GM12878 (cell line): ENCODE data around the gene IPO8. TPM values are rescaled to one million over a fixed set of nuclear protein-coding genes. Genes with fewer than 3 reads are reported as not detected.

Experiments
- ATAC-seq: fragments of 200-7000 bp; cut with Tn5 transposase; 3 replicates; pipeline ENCODE4 v1.9.1; 2020; ENCODE audit warnings: mild to moderate bottlenecking, moderate library complexity
- BruUV-seq: library from RNA; stranded (reverse); fragments of 400-500 nt; replicated peaks from 2 replicates; lab custom pipeline; 2021; lab: Mats Ljungman, UMichigan
- CTCF ChIA-PET: fragments of 300-600 bp; sonication (Branson Sonifier 250); formaldehyde crosslinking; extraction: SDS; loops from one replicate; lab custom pipeline; 2021; ENCODE audit warnings: inconsistent platforms; lab: Yijun Ruan, JAX
- POLR2A ChIA-PET: fragments of 350-600 bp; formaldehyde crosslinking; extraction: SDS; loops from one replicate; lab custom pipeline; 2021; ENCODE audit warnings: inconsistent platforms; lab: Charles Lee
- RAD21 ChIA-PET: fragments of 300-600 bp; sonication (Branson Sonifier 250); formaldehyde crosslinking; loops from one replicate; lab custom pipeline; 2023; ENCODE audit warnings: antibody characterized with exemption; ENCODE audit not compliant: unreplicated experiment; lab: Charles Lee
- SMC1A ChIA-PET: fragments of 300-600 bp; sonication (Branson Sonifier 250); formaldehyde crosslinking; loops from one replicate; lab custom pipeline; 2023; ENCODE audit not compliant: unreplicated experiment, uncharacterized antibody; lab: Charles Lee
- DNase-seq: peaks from one replicate; pipeline ENCODE4 v3.0.0-alpha.2; 2011; ENCODE audit warnings: low read depth, low spot score
- FAIRE-seq: peaks from 3 replicates; lab custom pipeline; 2011; peaks lifted over from hg19 to GRCh38; lab: Jason Lieb, UNC
- H2AFZ ChIP-seq: 2 replicates; pipeline ENCODE4 v1.6.0; 2011; ENCODE audit warnings: low read depth, low read length, control low read depth; ENCODE audit not compliant: control insufficient read depth
- H3K27ac ChIP-seq: 2 replicates; pipeline ENCODE4 v1.5.1; 2011; ENCODE audit warnings: control low read depth; ENCODE audit not compliant: control insufficient read depth, insufficient read depth
- H3K27me3 ChIP-seq, 2 experiments: replicated peaks in 1 of 2; 2 replicates each; pipeline versions ENCODE4 v1.6.0 to v1.6.1; 2011; ENCODE audit warnings: low read length in 1 of 2; ENCODE audit not compliant: control insufficient read depth in 2 of 2, insufficient read depth in 2 of 2
- H3K36me3 ChIP-seq, 2 experiments: 2 replicates each; pipeline ENCODE4 v1.5.1; 2011; ENCODE audit warnings: low read length in 1 of 2; ENCODE audit not compliant: control insufficient read depth in 2 of 2, insufficient read depth in 2 of 2
- H3K4me1 ChIP-seq: 2 replicates; pipeline ENCODE4 v1.6.1; 2011; ENCODE audit warnings: mild to moderate bottlenecking, low read length, moderate library complexity, mixed read lengths; ENCODE audit not compliant: control insufficient read depth, insufficient read depth
- H3K4me2 ChIP-seq: 2 replicates; pipeline ENCODE4 v1.6.0; 2011; ENCODE audit warnings: control low read depth; ENCODE audit not compliant: control insufficient read depth, insufficient read depth
- H3K4me3 ChIP-seq: fragments of 200-600 bp; sonication (generic); 2 replicates; pipeline ENCODE4 v1.5.1; 2016
- H3K79me2 ChIP-seq: 2 replicates; pipeline ENCODE4 v1.6.0; 2011; ENCODE audit warnings: low read length; ENCODE audit not compliant: control insufficient read depth, insufficient read depth
- H3K9ac ChIP-seq: 2 replicates; pipeline ENCODE4 v1.8.0; 2011; ENCODE audit warnings: low read length, control low read depth, mixed read lengths; ENCODE audit not compliant: control insufficient read depth, insufficient read depth
- H3K9me3 ChIP-seq: replicated peaks from 3 replicates; pipeline ENCODE4 v1.5.1; 2011; ENCODE audit warnings: mild to moderate bottlenecking, low read length; ENCODE audit not compliant: control insufficient read depth, insufficient read depth
- H4K20me1 ChIP-seq: 2 replicates; pipeline ENCODE4 v1.6.0; 2011; ENCODE audit not compliant: control insufficient read depth, insufficient read depth
- CBX3 ChIP-seq: fragments of 200-600 bp; sonication (generic); IDR thresholded peaks from 2 replicates; pipeline ENCODE4 v1.6.1; 2016; ENCODE audit warnings: low read depth, borderline replicate concordance
- RUNX3 ChIP-seq: IDR thresholded peaks from 2 replicates; pipeline ENCODE4 v1.6.1; 2012; ENCODE audit warnings: low read length, inconsistent platforms
- STAT3 ChIP-seq: IDR thresholded peaks from 2 replicates; pipeline ENCODE4 v1.6.1; 2011; ENCODE audit warnings: low read depth, low read length, improper control_type of control experiment
- SUPT20H ChIP-seq: IDR thresholded peaks from 2 replicates; pipeline ENCODE4 v1.6.1; 2011; ENCODE audit warnings: low read depth, mild to moderate bottlenecking, low read length, moderate library complexity, borderline replicate concordance; ENCODE audit not compliant: control insufficient read depth
- WRNIP1 ChIP-seq: IDR thresholded peaks from 2 replicates; pipeline ENCODE4 v1.6.1; 2011; ENCODE audit warnings: low read depth, low read length, improper control_type of control experiment, borderline replicate concordance
- ZNF217 ChIP-seq: fragments of 450-650 bp; IDR thresholded peaks from 2 replicates; pipeline ENCODE4 v1.6.1; 2017; ENCODE audit warnings: antibody characterized with exemption, mild to moderate bottlenecking
- ZNF274 ChIP-seq: IDR thresholded peaks from one replicate; pipeline ENCODE4 v1.8.0; 2011; ENCODE audit not compliant: insufficient read length, insufficient read depth
- WGBS: methylation state at CpG from one replicate; pipeline ENCODE4 v1.1.6; 2016; ENCODE audit warnings: low lambda C conversion rate; ENCODE audit not compliant: insufficient replicate concordance, insufficient coverage; ENCODE audit errors: missing lambda C conversion rate; 5-methylcytosine and 5-hydroxymethylcytosine counted together
- in situ Hi-C: fragments of 300-500 bp; cut with MboI; formaldehyde crosslinking; loops from 9 replicates; pipeline ENCODE4 v1.14.3; 2018; ENCODE audit warnings: mixed read lengths
- intact Hi-C: fragments of 100-400 bp; cut with micrococcal nuclease; formaldehyde crosslinking; loops from one replicate; pipeline ENCODE4 v1.14.2; 2022; ENCODE audit not compliant: unreplicated experiment
- polyA plus RNA-seq, 11 experiments: library from polyadenylated mRNA; depleted of rRNA in 4 of 11; unstranded in 6 of 11; stranded (reverse) in 5 of 11; fragments of >200 nt; fragmentation: Nextera tagmentation in 4 of 11; fragmentation: Illumina TruSeq in 1 of 11; extraction: Ambion mirVana in 4 of 11; extraction: Trizol in 1 of 11; gene quantifications; 1 replicate in 1 of 11; 2 replicates in 10 of 11; pipeline versions ENCODE4 v1.2.1 to v1.2.3, GENCODE V29; 2011 to 2016; ENCODE audit warnings: inconsistent platforms in 2 of 11, missing spikeins in 2 of 11, low read depth in 1 of 11
- total RNA-seq, 4 experiments: library from RNA; depleted of rRNA in 3 of 4; stranded (reverse); fragments of >200 nt in 3 of 4; fragmentation: Illumina TruSeq in 1 of 4; extraction: Trizol in 1 of 4; gene quantifications; 2 replicates each; pipeline versions ENCODE4 v1.2.1 to v1.2.3, GENCODE V29; 2013 to 2021
- TF ChIP-seq, protein P1 (sequence below): IDR thresholded peaks from 2 replicates; pipeline ENCODE4 v1.6.1; 2011; ENCODE audit warnings: low read depth, mild to moderate bottlenecking, low read length, moderate library complexity, borderline replicate concordance; ENCODE audit errors: extremely low read depth
- TF ChIP-seq, protein P2 (sequence below): fragments of 450-650 bp; formaldehyde crosslinking; IDR thresholded peaks from 2 replicates; pipeline ENCODE4 v1.4.0; 2020; ENCODE audit warnings: mild to moderate bottlenecking, moderate library complexity
- TF ChIP-seq, protein P3 (sequence below): IDR thresholded peaks from 2 replicates; pipeline ENCODE4 v1.6.1; 2011; ENCODE audit warnings: borderline replicate concordance, low read depth, mild to moderate bottlenecking, moderate library complexity, mixed read lengths, low read length; ENCODE audit not compliant: insufficient read depth; ENCODE audit errors: extremely low read length

Gene IPO8
- total and polyA plus RNA-seq, 10 of the 15 experiments (the other 5 are each of a cell fraction or from before 2014, with no cell fraction given): 6.9 to 38.5 (median 15.1) TPM

DNA sequence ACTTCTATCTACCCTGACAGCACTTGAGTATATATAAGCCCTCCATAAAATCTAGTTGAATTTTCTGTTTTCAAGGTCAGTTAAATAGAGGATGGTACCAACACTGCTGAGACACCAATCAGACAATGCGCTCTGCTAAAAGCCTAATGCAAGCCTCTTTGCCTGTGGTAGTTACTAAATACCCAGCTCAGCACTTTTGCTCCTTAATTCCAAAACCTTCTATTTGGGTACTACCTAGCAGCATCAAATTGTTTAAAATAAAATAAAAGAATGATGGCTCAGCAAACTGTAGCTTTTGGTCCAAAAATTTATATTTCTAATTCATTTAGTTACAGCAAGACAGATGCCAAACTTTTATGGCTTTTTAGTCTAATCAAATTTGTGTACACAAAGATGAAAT is 107.9 kb downstream of the IPO8 start:
- no peaks in the 10 kb centered on the region for H3K27me3 ChIP-seq
- no peaks in the 10 kb centered on the region for H3K4me1 ChIP-seq
- H4K20me1 ChIP-seq: no peaks in the 10 kb centered on the region
- DNase-seq (no peak), FAIRE-seq (no peak), ATAC-seq (no peak)
- ChIA-PET CTCF (no interaction called here), POLR2A (no interaction called here), SMC1A (no interaction called here), RAD21 (interaction anchor here (0.6 kb wide), 1 partner anchor 122 kb away, joined by 3 read pairs; no protein-coding TSS in a partner anchor)
- H3K27ac ChIP-seq: no peak overlapping the region
- H2AFZ ChIP-seq: no peak overlapping the region
- BruUV-seq: no TSS peak
- intact Hi-C loops: no loop called here
- WGBS: 37% methylated on average over 1 of the region's 1 CpG
- no peak for TF ChIP-seq WRNIP1
- TF ChIP-seq, protein P1, sequence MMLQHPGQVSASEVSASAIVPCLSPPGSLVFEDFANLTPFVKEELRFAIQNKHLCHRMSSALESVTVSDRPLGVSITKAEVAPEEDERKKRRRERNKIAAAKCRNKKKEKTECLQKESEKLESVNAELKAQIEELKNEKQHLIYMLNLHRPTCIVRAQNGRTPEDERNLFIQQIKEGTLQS: no peak
- no peak for TF ChIP-seq RUNX3
- TF ChIP-seq ZNF274: no peak
- no peak for TF ChIP-seq ZNF217
- no peak for TF ChIP-seq CBX3
- TF ChIP-seq, protein P2, sequence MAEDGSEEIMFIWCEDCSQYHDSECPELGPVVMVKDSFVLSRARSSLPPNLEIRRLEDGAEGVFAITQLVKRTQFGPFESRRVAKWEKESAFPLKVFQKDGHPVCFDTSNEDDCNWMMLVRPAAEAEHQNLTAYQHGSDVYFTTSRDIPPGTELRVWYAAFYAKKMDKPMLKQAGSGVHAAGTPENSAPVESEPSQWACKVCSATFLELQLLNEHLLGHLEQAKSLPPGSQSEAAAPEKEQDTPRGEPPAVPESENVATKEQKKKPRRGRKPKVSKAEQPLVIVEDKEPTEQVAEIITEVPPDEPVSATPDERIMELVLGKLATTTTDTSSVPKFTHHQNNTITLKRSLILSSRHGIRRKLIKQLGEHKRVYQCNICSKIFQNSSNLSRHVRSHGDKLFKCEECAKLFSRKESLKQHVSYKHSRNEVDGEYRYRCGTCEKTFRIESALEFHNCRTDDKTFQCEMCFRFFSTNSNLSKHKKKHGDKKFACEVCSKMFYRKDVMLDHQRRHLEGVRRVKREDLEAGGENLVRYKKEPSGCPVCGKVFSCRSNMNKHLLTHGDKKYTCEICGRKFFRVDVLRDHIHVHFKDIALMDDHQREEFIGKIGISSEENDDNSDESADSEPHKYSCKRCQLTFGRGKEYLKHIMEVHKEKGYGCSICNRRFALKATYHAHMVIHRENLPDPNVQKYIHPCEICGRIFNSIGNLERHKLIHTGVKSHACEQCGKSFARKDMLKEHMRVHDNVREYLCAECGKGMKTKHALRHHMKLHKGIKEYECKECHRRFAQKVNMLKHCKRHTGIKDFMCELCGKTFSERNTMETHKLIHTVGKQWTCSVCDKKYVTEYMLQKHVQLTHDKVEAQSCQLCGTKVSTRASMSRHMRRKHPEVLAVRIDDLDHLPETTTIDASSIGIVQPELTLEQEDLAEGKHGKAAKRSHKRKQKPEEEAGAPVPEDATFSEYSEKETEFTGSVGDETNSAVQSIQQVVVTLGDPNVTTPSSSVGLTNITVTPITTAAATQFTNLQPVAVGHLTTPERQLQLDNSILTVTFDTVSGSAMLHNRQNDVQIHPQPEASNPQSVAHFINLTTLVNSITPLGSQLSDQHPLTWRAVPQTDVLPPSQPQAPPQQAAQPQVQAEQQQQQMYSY (CRISPR knock-in tag): no peak
- TF ChIP-seq, protein P3, sequence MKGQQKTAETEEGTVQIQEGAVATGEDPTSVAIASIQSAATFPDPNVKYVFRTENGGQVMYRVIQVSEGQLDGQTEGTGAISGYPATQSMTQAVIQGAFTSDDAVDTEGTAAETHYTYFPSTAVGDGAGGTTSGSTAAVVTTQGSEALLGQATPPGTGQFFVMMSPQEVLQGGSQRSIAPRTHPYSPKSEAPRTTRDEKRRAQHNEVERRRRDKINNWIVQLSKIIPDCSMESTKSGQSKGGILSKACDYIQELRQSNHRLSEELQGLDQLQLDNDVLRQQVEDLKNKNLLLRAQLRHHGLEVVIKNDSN: no peak
- no peak for TF ChIP-seq SUPT20H
- no peak for TF ChIP-seq STAT3
- no peak overlapping the region for H3K4me3 ChIP-seq
- no peaks in the 10 kb centered on the region for H3K9me3 ChIP-seq
- H3K4me2 ChIP-seq: no peak overlapping the region
- in situ Hi-C loops: no loop called here
- H3K36me3 ChIP-seq: no peaks in the 10 kb centered on the region
- H3K9ac ChIP-seq: no peak overlapping the region
- H3K79me2 ChIP-seq: no peaks in the 10 kb centered on the region
